ENCODE results near the gene UTP14C. TPM values are rescaled to one million over a fixed set of nuclear protein-coding genes. Genes with fewer than 3 reads are reported as not detected.

UTP14C gene, protein sequence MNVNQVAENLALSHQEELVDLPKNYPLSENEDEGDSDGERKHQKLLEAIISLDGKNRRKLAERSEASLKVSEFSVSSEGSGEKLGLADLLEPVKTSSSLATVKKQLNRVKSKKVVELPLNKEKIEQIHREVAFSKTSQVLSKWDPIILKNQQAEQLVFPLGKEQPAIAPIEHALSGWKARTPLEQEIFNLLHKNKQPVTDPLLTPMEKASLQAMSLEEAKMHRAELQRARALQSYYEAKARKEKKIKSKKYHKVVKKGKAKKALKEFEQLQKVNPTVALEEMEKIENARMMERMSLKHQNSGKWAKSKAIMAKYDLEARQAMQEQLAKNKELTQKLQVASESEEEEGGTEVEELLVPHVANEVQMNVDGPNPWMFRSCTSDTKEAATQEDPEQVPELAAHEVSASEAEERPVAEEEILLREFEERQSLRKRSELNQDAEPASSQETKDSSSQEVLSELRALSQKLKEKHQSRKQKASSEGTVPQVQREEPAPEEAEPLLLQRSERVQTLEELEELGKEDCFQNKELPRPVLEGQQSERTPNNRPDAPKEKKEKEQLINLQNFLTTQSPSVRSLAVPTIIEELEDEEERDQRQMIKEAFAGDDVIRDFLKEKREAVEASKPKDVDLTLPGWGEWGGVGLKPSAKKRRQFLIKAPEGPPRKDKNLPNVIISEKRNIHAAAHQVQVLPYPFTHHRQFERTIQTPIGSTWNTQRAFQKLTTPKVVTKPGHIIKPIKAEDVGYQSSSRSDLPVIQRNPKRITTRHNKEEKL
- 10 to 100 TPM; 18.8 to 22.4 TPM for total RNA-seq
- 9.7 TPM for polyA plus RNA-seq (ENCODE audit: insufficient read depth, low read depth, low replicate concordance)
- long read RNA-seq, donor 1, full-length matches to known transcripts: 10 of 10 reads
- long read RNA-seq, donor 1, partial matches to known transcripts: 0 of 10 reads
- long read RNA-seq, donor 1, other reads (novel, unspliced or antisense): 0 of 10 reads
- long read RNA-seq, donor 2, full-length matches to known transcripts: 1 of 1 reads
- long read RNA-seq, donor 2, partial matches to known transcripts: 0 of 1 reads
- long read RNA-seq, donor 2, other reads (novel, unspliced or antisense): 0 of 1 reads

GRCh38 chr13:52024481-52024880 is at the start of gene UTP14C:
Gene UTP14C (plus strand): TSS chr13:52024691. CDS start chr13:52028805, 4,114 bp downstream.
- no peaks in the 10 kb centered on the region for H3K36me3 ChIP-seq (ENCODE audit: low read depth, missing control alignments)
- H3K4me1 ChIP-seq: no peaks in the 10 kb centered on the region
- no peaks in the 10 kb centered on the region for H3K27me3 ChIP-seq
- intact Hi-C loops (cut with DNase I; ENCODE audit: low total_unique reads): no loop called here
- H3K4me3 ChIP-seq: no peak within 1 kb of the TSS
- no peak for DNase-seq
- no peak for TF ChIP-seq CTCF (IDR thresholded peaks at IDR 0.05)
- TF ChIP-seq POLR2A (IDR thresholded peaks at IDR 0.05): no peak
- no peaks in the 10 kb centered on the region for H3K9me3 ChIP-seq
- WGBS, 2 donors: 97% methylated on average over 3 of the region's 3 CpGs
- no peak within 1 kb of the TSS for H3K27ac ChIP-seq

GRCh38 chr13:51976423-51976822 is 48.1 kb upstream of the UTP14C start:
- no peak overlapping the region for H3K4me3 ChIP-seq
- H3K4me1 ChIP-seq: no peaks in the 10 kb centered on the region
- no peak for DNase-seq
- H3K27me3 ChIP-seq: no peaks in the 10 kb centered on the region
- intact Hi-C loops (cut with DNase I; ENCODE audit: low total_unique reads): no loop called here
- H3K36me3 ChIP-seq (ENCODE audit: low read depth, missing control alignments): no peaks in the 10 kb centered on the region
- no peaks in the 10 kb centered on the region for H3K9me3 ChIP-seq
- no peak overlapping the region for H3K27ac ChIP-seq
- TF ChIP-seq CTCF (IDR thresholded peaks at IDR 0.05) (no peak), POLR2A (IDR thresholded peaks at IDR 0.05) (no peak)
- 39 to 82% methylated on average over 1 of the region's 1 CpG for WGBS, 2 donors

DNA sequence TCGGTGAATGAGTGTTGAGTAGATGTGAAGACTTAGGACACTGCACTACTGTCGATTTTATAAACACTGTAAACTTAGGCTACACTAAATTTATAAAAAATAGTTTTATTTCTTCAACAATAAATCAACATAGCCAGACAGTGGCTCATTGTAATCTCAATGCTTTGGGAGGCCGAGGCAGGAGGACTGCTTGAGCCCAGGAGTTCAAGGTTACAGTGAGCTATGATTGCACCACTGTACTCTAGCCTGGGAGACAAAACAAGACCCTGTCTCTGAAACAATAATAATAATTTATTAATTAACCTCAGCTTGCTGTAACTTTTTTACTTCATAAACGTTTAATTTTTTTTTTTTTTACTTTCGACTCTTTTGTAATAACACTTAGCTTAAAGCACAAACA is 47.6 kb upstream of the UTP14C start:
- Histone ChIP-seq H3K27ac (no peak overlapping the region), H3K36me3 (ENCODE audit: low read depth, missing control alignments) (no peaks in the 10 kb centered on the region), H3K4me1 (no peaks in the 10 kb centered on the region), H3K9me3 (no peaks in the 10 kb centered on the region), H3K4me3 (no peak overlapping the region), H3K27me3 (no peaks in the 10 kb centered on the region)
- no peak for TF ChIP-seq POLR2A (IDR thresholded peaks at IDR 0.05)
- TF ChIP-seq CTCF (IDR thresholded peaks at IDR 0.05): no peak
- WGBS, 2 donors: 70 to 86% methylated on average over 5 of the region's 5 CpGs
- no peak for DNase-seq
- intact Hi-C loops (cut with DNase I; ENCODE audit: low total_unique reads): no loop called here

- intact Hi-C loops (cut with DNase I; ENCODE audit: low total_unique reads): no loop called here
- TF ChIP-seq POLR2A (IDR thresholded peaks at IDR 0.05): no peak
- TF ChIP-seq CTCF (IDR thresholded peaks at IDR 0.05): no peak
- DNase-seq: no peak
Measured at GRCh38 chr13:51977625-51978024, 46.9 kb upstream of the UTP14C start.

More at GRCh38 chr13:51977625-51978024, 46.9 kb upstream of the UTP14C start:
- H3K4me1 ChIP-seq: no peaks in the 10 kb centered on the region
- no peaks in the 10 kb centered on the region for H3K36me3 ChIP-seq (ENCODE audit: low read depth, missing control alignments)
- 90 to 95% methylated on average over 5 of the region's 5 CpGs for WGBS, 2 donors
- no peak overlapping the region for H3K4me3 ChIP-seq
- H3K27me3 ChIP-seq: no peaks in the 10 kb centered on the region
- no peaks in the 10 kb centered on the region for H3K9me3 ChIP-seq
- H3K27ac ChIP-seq: no peak overlapping the region
